Fibroblast of lung (primary cell): ENCODE results near the gene COL26A1. TPM values are rescaled to one million over a fixed set of nuclear protein-coding genes. Genes with fewer than 3 reads are reported as not detected.

Experiments used
- DNase-seq, 2 donors: peaks; one replicate each; pipeline versions ENCODE4 v3.0.0 to v3.0.0-alpha.2; 2010; ENCODE audit warnings: low read depth in 2 of 2
- H2AFZ ChIP-seq: 2 replicates; pipeline ENCODE4 v1.5.1; 2012; ENCODE audit warnings: low read length, control low read depth, inconsistent platforms
- H3K27ac ChIP-seq: 2 replicates; pipeline ENCODE4 v1.5.1; 2011; ENCODE audit warnings: low read length, control low read depth; ENCODE audit not compliant: insufficient read depth
- H3K27me3 ChIP-seq: 2 replicates; pipeline ENCODE4 v1.5.1; 2011; ENCODE audit warnings: mild to moderate bottlenecking, low read length; ENCODE audit not compliant: control insufficient read depth, insufficient read depth
- H3K36me3 ChIP-seq: 2 replicates; pipeline ENCODE4 v1.5.1; 2011; ENCODE audit warnings: low read length; ENCODE audit not compliant: control insufficient read depth, insufficient read depth
- H3K4me1 ChIP-seq: 2 replicates; pipeline ENCODE4 v1.5.1; 2011; ENCODE audit warnings: low read length; ENCODE audit not compliant: control insufficient read depth, insufficient read depth; ENCODE audit errors: extremely low read depth
- H3K4me2 ChIP-seq: 2 replicates; pipeline ENCODE4 v1.5.1; 2011; ENCODE audit warnings: low read length, control low read depth; ENCODE audit not compliant: insufficient read depth; ENCODE audit errors: extremely low read depth
- H3K4me3 ChIP-seq, 4 experiments: fragments of 200-600 bp in 1 of 4; sonication (generic) in 1 of 4; replicated peaks in 1 of 4; 2 replicates each; pipeline ENCODE4 v1.5.1; 2011 to 2016; ENCODE audit warnings: low read length in 4 of 4, low read depth in 3 of 4, mild to moderate bottlenecking in 3 of 4, control low read depth in 2 of 4, inconsistent platforms in 1 of 4, mixed read lengths in 1 of 4; ENCODE audit not compliant: insufficient read depth in 1 of 4; ENCODE audit errors: control extremely low read depth in 1 of 4
- H3K79me2 ChIP-seq: 2 replicates; pipeline ENCODE4 v1.5.1; 2012; ENCODE audit warnings: mild to moderate bottlenecking, low read length, inconsistent platforms; ENCODE audit not compliant: control insufficient read depth, insufficient read depth
- H3K9ac ChIP-seq: 2 replicates; pipeline ENCODE4 v1.5.1; 2011; ENCODE audit warnings: mild to moderate bottlenecking, low read length, control low read depth; ENCODE audit not compliant: insufficient read depth
- H3K9me3 ChIP-seq: 2 replicates; pipeline ENCODE4 v1.5.1; 2012; ENCODE audit warnings: low read depth, low read length; ENCODE audit not compliant: control insufficient read depth, insufficient read depth
- H4K20me1 ChIP-seq: 2 replicates; pipeline ENCODE4 v1.5.1; 2011; ENCODE audit warnings: low read length; ENCODE audit not compliant: control insufficient read depth, insufficient read depth; ENCODE audit errors: extremely low read depth
- CTCF ChIP-seq, 2 donors: IDR thresholded peaks in 1 of 2; conservative IDR thresholded peaks in 1 of 2; 1 replicate in 1 of 2; 2 replicates in 1 of 2; pipeline ENCODE4 v1.5.1; 2011 to 2012; ENCODE audit warnings: low read length in 2 of 2, control low read depth in 1 of 2, inconsistent platforms in 1 of 2, low read depth in 1 of 2, mild to moderate bottlenecking in 1 of 2
- EZH2 ChIP-seq: IDR thresholded peaks from 2 replicates; pipeline ENCODE4 v1.5.1; 2012; ENCODE audit warnings: low read length, control low read depth, mild to moderate bottlenecking; ENCODE audit errors: missing control alignments
- polyA plus RNA-seq, 2 donors: library from polyadenylated mRNA; depleted of rRNA in 1 of 2; stranded (reverse) in 1 of 2; unstranded in 1 of 2; fragments of >200 nt; gene quantifications; 2 replicates each; pipeline ENCODE4 v1.2.1, GENCODE V29; 2011 to 2012; ENCODE audit warnings: missing spikeins in 1 of 2
- total RNA-seq: library from RNA; depleted of rRNA; stranded (reverse); fragments of >200 nt; gene quantifications from 2 replicates; pipeline ENCODE4 v1.2.1, GENCODE V29; 2014

The COL26A1 gene
- total and polyA plus RNA-seq, 2 donors (not counting 1 experiment from before 2014, with no cell fraction given), result 0.06 TPM; not detected in 1

GRCh38 chr7:101352920-101353308, 9.8 kb upstream of the COL26A1 start:
- Histone ChIP-seq H3K4me1 (no peaks in the 10 kb centered on the region), H3K27me3 (no peaks in the 10 kb centered on the region), H3K9me3 (no peaks in the 10 kb centered on the region), H4K20me1 (no peaks in the 10 kb centered on the region), H2AFZ (no peak overlapping the region), H3K4me3 (no peak overlapping the region), H3K36me3 (no peaks in the 10 kb centered on the region), H3K9ac (no peak overlapping the region), H3K27ac (no peak overlapping the region), H3K79me2 (no peaks in the 10 kb centered on the region), H3K4me2 (no peak overlapping the region)
- TF ChIP-seq CTCF (conservative IDR thresholded peaks at IDR 0.05 in 1 of 2, IDR thresholded peaks at IDR 0.05 in 1 of 2; ENCODE audit: low read depth in 1 of 2, low read length in 2 of 2) (no peak), EZH2 (no peak)
- no peak for DNase-seq

GRCh38 chr7:101357433-101357832, 5.2 kb upstream of the COL26A1 start:
- no peaks in the 10 kb centered on the region for H3K79me2 ChIP-seq
- no peaks in the 10 kb centered on the region for H3K4me1 ChIP-seq
- no peak overlapping the region for H3K4me3 ChIP-seq
- H3K4me2 ChIP-seq, result no peak overlapping the region
- DNase-seq, result no peak
- H3K27ac ChIP-seq, result no peak overlapping the region
- no peaks in the 10 kb centered on the region for H3K36me3 ChIP-seq
- peaks cover 2% of the 10 kb centered on the region for H3K27me3 ChIP-seq
- no peak overlapping the region for H3K9ac ChIP-seq
- no peak for TF ChIP-seq CTCF (conservative IDR thresholded peaks at IDR 0.05 in 1 of 2, IDR thresholded peaks at IDR 0.05 in 1 of 2; ENCODE audit: low read depth in 1 of 2, low read length in 2 of 2)
- no peak for TF ChIP-seq EZH2
- no peak overlapping the region for H2AFZ ChIP-seq
- no peaks in the 10 kb centered on the region for H3K9me3 ChIP-seq
- no peaks in the 10 kb centered on the region for H4K20me1 ChIP-seq

- peak overlapping the region in 1 of 4 experiments; percentile 54 for H3K4me3 ChIP-seq
- H3K79me2 ChIP-seq, result no peaks in the 10 kb centered on the region
- H3K9me3 ChIP-seq, result no peaks in the 10 kb centered on the region
- no peaks in the 10 kb centered on the region for H4K20me1 ChIP-seq
- H3K4me1 ChIP-seq, result peaks cover 2% of the 10 kb centered on the region
- H3K4me2 ChIP-seq, result peak overlapping the region; percentile 32
- no peak overlapping the region for H3K9ac ChIP-seq
- no peaks in the 10 kb centered on the region for H3K36me3 ChIP-seq
- H3K27ac ChIP-seq, result no peak overlapping the region
- H2AFZ ChIP-seq, result no peak overlapping the region
- DNase-seq, result no peak
- H3K27me3 ChIP-seq, result peaks cover 14% of the 10 kb centered on the region
- no peak for TF ChIP-seq EZH2
- no peak for TF ChIP-seq CTCF (conservative IDR thresholded peaks at IDR 0.05 in 1 of 2, IDR thresholded peaks at IDR 0.05 in 1 of 2; ENCODE audit: low read depth in 1 of 2, low read length in 2 of 2)
These were observed 590 bp downstream of the COL26A1 start for GRCh38 chr7:101363196-101363733.
